ENCODE results near the gene LACTBL1.
"Not testable (repeated sequence)": the region's sequence is repeated elsewhere in the genome, so short reads cannot be mapped to it uniquely, and the experiment has no call there.

LACTBL1 gene

GRCh38 chr1:22976461-22977243 lies 4.0 kb upstream of the LACTBL1 start:
- peak; percentile 91 for DNase-seq (ENCODE audit: low spot score)

DNA sequence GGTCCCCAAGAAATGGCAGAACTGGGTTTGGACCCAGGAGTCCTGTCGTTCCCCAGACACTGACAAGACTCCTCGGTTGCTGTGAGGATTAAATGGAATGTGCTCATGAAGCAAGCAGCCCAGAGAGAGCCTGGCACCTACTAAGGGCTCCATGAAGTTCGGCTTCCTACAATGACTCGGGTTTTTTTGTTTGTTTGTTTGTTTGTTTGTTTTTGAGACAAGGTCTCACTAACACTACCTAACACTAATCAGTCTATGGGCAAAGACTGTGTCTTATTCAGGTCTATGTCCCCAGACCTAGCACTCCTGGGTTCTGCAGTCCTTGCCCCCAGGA lies 3.4 kb upstream of the LACTBL1 start:
- DNase-seq (ENCODE audit: low spot score), result no peak

DNA sequence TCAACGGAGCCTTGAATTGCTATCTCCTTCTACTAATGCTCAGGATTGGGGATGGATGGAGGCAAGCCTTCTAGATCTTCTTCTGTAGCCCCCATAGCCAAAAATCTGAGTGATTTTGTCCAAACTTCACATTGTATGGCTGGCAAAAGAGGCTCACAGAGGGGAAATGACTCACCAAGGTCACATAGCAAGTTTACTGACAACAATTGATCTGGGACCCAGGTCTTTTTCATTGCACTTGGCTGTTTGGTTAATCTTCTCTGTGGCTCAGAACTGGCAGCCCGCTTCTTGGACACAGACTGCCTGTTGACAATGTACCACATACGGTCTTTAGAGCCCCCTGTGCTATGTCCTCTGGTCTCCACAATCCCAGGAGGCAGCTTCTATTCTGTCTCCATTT lies 3.0 kb upstream of the LACTBL1 start:
- DNase-seq (ENCODE audit: low spot score), result peak; percentile 40

GRCh38 chr1:22971611-22972405 lies 858 bp downstream of the LACTBL1 start:
- DNase-seq (ENCODE audit: low spot score), result no peak

DNA sequence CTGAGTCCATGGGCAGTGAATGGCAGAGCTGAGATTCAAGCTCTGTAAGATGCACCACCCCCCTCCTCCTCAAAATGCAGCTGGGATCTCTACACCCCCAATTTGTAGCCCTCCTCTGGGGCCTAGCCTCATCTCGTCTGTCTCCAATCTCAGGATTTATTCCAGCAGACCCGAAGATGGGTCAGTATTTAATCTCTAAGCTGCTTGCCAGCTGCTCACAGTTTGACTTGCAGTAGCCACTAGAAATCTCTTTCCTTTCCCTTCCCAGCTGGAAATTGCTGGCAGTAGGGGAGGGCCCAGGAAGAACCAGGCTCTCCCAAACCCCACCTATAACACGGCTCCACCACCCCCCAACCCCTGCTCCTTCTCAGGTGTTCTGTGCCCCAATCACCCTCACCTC lies 1.5 kb downstream of the LACTBL1 start:
- DNase-seq (ENCODE audit: low spot score), result no peak

- DNase-seq (ENCODE audit: low spot score), result no peak
Measured at GRCh38 chr1:22970096-22970495, 2.6 kb downstream of the LACTBL1 start.

GRCh38 chr1:22969304-22969709 lies 3.4 kb downstream of the LACTBL1 start:
- no peak for DNase-seq (ENCODE audit: low spot score)

GRCh38 chr1:22967833-22968232 lies 4.8 kb downstream of the LACTBL1 start:
- DNase-seq (ENCODE audit: low spot score), result no peak

DNA sequence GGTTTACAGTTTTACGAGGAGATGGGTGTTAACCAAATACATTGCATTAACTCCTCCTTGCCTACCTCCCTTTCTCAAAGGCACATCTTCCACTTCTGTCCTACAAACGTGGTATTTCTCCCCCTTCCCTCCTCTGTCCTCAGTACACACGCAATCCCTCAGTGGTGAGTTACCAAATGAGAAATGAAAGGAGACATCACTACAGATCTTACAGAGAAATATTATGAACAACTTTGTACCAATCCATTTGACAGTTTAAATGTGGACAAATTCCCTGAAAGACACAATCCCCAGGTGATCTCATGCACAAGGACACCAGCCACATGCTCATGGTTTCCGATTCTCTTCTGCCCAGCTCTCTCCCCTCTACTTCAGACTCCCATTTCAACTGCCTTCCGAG lies 6.4 kb downstream of the LACTBL1 start:
- no peak for DNase-seq (ENCODE audit: low spot score)

GRCh38 chr1:22963044-22963677 lies 9.5 kb downstream of the LACTBL1 start:
- no peak for DNase-seq (ENCODE audit: low spot score)

GRCh38 chr1:22962558-22962957 lies 10.1 kb downstream of the LACTBL1 start:
- DNase-seq (ENCODE audit: low spot score), result no peak

- no peak for DNase-seq (ENCODE audit: low spot score)
Measured at GRCh38 chr1:22959545-22960360, 12.9 kb downstream of the LACTBL1 start.

GRCh38 chr1:22958556-22958955 lies 14.1 kb downstream of the LACTBL1 start:
- DNase-seq (ENCODE audit: low spot score), result no peak

- no peak for DNase-seq (ENCODE audit: low spot score)
Measured at GRCh38 chr1:22957066-22957465, 15.6 kb downstream of the LACTBL1 start.

DNA sequence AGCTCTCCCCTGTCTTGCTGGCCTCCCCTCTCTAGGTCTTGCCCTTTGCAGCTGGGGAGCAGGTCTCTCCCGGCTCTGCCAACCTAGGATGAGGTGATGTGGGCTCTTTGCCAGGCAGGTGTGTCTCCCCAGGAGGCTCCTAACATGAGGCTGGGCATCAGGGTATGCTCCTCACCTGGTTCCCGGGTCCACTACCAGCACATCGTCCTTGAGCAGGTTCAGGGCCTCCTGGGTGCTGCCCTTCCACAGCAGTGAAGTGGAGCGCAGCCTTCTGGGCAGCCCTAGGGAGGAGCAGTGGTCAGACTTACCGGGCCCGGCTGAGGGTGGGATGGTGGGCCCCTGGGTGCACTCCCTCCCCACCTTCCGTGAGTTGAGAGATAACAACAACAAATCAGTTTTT lies 17.5 kb downstream of the LACTBL1 start:
- no peak for DNase-seq (ENCODE audit: low spot score)

DNA sequence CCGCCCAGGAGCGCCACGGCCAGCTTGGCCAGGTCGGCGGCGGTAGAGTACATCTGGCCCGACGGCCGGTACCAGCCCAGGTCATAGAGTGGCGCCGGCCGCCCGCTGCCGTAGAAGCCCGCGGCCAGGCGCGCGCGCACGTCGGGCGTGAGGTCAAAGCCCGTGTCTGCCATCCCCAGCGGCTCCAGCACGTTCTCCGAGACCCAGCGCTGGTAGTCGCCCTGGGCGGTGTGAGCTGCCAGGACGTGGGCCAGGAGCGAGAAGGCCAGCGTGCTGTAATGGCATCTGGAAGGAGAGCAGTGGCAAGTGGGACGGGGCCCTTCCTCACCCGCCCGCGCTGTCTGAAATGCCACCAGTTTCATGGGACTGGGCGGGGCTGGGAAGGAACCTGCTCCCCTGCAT lies 18.9 kb downstream of the LACTBL1 start:
- DNase-seq (ENCODE audit: low spot score), result no peak

DNA sequence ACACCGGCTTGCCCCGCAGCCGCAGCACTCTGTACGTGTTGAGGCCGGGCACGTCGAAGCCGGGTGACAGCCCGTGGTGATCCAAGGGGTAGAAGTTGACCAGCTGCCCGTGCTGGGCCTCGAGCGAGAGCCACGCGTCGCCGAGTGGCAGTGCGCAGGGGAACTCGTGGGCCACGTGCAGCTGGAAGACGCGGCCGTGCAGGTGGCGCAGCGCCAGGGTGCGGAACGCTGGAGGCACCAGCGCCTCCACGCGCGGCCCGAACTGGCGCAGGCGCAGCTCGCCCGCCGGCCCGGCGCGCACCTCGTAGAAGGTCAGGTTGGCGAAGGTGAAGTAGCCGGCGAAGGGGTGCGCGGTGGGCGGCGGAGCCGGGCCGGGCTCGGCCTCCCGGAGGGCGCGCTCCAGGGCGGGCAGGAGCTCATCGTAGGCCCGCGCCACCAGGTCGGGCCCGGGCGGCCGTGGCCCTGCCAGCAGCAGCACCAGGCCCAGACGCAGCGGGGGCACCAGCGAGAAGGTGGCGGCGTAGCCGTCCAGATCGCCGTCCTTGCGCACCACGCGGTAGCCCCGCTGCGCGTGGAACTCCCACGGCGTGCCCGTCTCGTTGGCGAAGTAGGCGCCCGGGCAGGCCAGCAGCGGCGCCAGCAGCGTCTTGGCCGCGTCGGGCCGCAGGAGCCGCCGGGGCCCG lies 19.5 kb downstream of the LACTBL1 start:
- no peak for DNase-seq (ENCODE audit: low spot score)

DNA sequence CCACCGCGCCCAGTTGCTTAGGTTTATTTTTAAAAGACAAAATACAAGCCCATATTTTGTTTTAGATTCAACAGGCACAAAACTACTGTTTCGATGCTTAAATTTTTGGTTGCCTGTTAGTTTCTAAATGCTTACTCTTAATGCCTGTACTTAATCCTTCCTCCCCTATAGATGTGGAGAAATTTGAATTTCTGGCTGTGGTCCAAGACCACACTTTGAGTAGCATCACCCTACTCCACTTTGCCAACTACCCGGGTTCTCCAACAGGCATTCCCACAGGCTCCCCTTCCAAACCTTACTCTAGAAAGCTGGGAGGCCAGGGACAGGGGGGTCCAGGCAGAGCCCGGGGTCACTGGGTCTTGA lies 20.0 kb downstream of the LACTBL1 start:
- no peak for DNase-seq (ENCODE audit: low spot score)

DNA sequence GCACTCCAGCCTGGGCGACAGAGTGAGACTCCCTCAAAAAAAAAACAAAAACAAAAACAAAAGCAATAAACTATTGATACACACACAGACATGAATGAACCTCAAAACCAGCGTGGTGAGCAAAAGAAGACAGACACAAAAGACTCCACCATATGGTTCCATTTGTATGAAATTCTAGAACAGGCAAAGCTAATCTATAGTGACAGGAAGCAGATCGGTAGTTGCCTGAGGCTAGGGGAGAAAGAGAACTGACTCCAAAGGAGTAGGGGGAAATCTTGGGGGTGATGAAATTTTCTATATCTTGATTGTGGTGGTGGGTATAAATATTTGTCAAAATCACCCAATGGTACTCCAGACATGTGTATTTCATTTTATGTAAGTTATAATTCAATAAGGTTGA lies 20.9 kb downstream of the LACTBL1 start:
- no peak for DNase-seq (ENCODE audit: low spot score)

DNA sequence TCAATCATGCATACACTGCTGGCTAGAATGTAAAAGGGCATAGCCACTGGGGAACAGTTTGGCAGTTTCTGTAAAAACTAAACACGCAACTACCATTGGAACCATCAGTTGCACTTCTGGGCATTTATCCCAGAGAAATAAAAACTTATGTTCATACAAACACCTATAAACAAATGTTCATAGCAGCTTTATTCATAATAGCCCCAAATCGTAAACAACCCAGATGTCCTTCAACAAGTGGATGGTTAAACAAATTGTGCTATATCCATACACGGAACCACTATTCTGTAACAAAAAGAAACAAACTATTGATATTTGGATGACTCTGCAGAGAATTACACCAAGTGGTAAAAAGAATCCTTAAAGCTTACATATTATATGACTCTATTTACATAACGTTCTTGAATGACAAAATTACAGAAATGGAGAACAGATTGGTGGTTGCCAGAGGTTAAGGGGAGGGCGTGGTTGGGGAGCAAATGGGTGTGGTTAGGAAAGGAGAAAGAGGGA lies 22.8 kb downstream of the LACTBL1 start:
- no peak for DNase-seq (ENCODE audit: low spot score)

- DNase-seq (ENCODE audit: low spot score), result not testable (repeated sequence)
Measured at GRCh38 chr1:22945171-22945570, 27.5 kb downstream of the LACTBL1 start.
